Thoracic aorta (tissue), 2 donors: ENCODE results near the gene SELENON. TPM values are rescaled to one million over a fixed set of nuclear protein-coding genes. Genes with fewer than 3 reads are reported as not detected.

ENCODE experiments used
- ATAC-seq: fragments of 150-250 bp; one replicate; pipeline ENCODE4 v1.8.0; 2017; ENCODE audit warnings: low read depth; ENCODE audit not compliant: insufficient number of reproducible peaks, low FRiP score
- DNase-seq: peaks from one replicate; pipeline ENCODE4 v3.0.0-alpha.2; 2020; ENCODE audit warnings: low spot score
- H3K27ac ChIP-seq, 2 donors: fragments of 200-600 bp; sonication (generic); 1 replicate in 1 of 2; 2 replicates in 1 of 2; pipeline ENCODE4 v1.5.1; 2016; ENCODE audit warnings: mild to moderate bottlenecking in 2 of 2, moderate library complexity in 2 of 2
- H3K27me3 ChIP-seq: fragments of 200-600 bp; sonication (generic); replicated peaks from 2 replicates; pipeline ENCODE4 v1.6.0; 2016; ENCODE audit warnings: mild to moderate bottlenecking; ENCODE audit not compliant: insufficient read depth
- H3K36me3 ChIP-seq: fragments of 200-600 bp; sonication (generic); one replicate; pipeline ENCODE4 v1.5.1; 2016
- H3K4me1 ChIP-seq, 2 donors: fragments of 200-600 bp; sonication (generic); 1 replicate in 1 of 2; 2 replicates in 1 of 2; pipeline versions ENCODE4 v1.5.1 to v1.6.0; 2016; ENCODE audit warnings: low read depth in 2 of 2, mild to moderate bottlenecking in 1 of 2; ENCODE audit not compliant: control insufficient read depth in 1 of 2
- H3K4me3 ChIP-seq: fragments of 200-600 bp; sonication (generic); 2 replicates; pipeline ENCODE4 v1.5.1; 2016; ENCODE audit warnings: mild to moderate bottlenecking
- H3K9me3 ChIP-seq: fragments of 200-600 bp; sonication (generic); 2 replicates; pipeline ENCODE4 v1.5.1; 2016
- total RNA-seq, 2 donors: library from RNA; depleted of rRNA; stranded (reverse); fragments of >200 nt; gene quantifications; one replicate each; pipeline versions ENCODE4 v1.1.0 to v1.2.3, GENCODE V29; 2016
- TF ChIP-seq, protein P1 (sequence below): fragments of 200-600 bp; sonication (generic); IDR thresholded peaks from one replicate; pipeline ENCODE4 v1.5.1; 2019; ENCODE audit warnings: antibody characterized with exemption

SELENON gene
- total RNA-seq, 2 donors from 2014 or later = 44.1 to 48.6 TPM

DNA sequence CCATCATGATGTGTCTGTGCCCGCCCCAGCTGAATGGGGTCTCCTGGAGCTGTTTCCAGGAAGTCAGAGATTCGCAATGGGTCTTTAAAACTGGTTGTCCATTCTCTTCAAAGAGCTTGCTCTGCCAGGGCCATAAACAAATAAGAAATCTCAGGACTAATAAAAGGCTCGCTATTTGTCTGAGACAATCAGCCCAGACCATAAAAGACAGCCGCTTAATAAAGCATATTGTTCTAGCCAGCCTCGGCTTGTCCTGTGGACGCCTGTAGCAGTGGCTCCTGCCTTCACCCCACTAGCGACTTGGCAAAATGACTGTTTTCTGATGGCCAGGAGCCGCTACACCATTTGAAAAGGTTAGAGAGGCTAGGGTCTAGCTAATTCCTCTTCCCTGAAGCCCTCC is 20.6 kb upstream of the SELENON start:
- Histone ChIP-seq H3K9me3 (no peaks in the 10 kb centered on the region), H3K36me3 (peaks cover 15% of the 10 kb centered on the region), H3K4me1 (no peaks in the 10 kb centered on the region), H3K4me3 (no peak overlapping the region), H3K27ac (no peak overlapping the region), H3K27me3 (no peaks in the 10 kb centered on the region)
- no peak for ATAC-seq
- TF ChIP-seq, protein P1, sequence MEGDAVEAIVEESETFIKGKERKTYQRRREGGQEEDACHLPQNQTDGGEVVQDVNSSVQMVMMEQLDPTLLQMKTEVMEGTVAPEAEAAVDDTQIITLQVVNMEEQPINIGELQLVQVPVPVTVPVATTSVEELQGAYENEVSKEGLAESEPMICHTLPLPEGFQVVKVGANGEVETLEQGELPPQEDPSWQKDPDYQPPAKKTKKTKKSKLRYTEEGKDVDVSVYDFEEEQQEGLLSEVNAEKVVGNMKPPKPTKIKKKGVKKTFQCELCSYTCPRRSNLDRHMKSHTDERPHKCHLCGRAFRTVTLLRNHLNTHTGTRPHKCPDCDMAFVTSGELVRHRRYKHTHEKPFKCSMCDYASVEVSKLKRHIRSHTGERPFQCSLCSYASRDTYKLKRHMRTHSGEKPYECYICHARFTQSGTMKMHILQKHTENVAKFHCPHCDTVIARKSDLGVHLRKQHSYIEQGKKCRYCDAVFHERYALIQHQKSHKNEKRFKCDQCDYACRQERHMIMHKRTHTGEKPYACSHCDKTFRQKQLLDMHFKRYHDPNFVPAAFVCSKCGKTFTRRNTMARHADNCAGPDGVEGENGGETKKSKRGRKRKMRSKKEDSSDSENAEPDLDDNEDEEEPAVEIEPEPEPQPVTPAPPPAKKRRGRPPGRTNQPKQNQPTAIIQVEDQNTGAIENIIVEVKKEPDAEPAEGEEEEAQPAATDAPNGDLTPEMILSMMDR = no peak
- DNase-seq = no peak

- TF ChIP-seq, protein P1 = no peak
- no peak overlapping the region for H3K27ac ChIP-seq
- H3K9me3 ChIP-seq = no peaks in the 10 kb centered on the region
- ATAC-seq (no peak), DNase-seq (no peak)
- H3K36me3 ChIP-seq = peaks cover 15% of the 10 kb centered on the region
- no peaks in the 10 kb centered on the region for H3K4me1 ChIP-seq
- no peak overlapping the region for H3K4me3 ChIP-seq
- H3K27me3 ChIP-seq = no peaks in the 10 kb centered on the region
These were observed 20.1 kb upstream of the SELENON start for GRCh38 chr1:25779894-25780293.

DNA sequence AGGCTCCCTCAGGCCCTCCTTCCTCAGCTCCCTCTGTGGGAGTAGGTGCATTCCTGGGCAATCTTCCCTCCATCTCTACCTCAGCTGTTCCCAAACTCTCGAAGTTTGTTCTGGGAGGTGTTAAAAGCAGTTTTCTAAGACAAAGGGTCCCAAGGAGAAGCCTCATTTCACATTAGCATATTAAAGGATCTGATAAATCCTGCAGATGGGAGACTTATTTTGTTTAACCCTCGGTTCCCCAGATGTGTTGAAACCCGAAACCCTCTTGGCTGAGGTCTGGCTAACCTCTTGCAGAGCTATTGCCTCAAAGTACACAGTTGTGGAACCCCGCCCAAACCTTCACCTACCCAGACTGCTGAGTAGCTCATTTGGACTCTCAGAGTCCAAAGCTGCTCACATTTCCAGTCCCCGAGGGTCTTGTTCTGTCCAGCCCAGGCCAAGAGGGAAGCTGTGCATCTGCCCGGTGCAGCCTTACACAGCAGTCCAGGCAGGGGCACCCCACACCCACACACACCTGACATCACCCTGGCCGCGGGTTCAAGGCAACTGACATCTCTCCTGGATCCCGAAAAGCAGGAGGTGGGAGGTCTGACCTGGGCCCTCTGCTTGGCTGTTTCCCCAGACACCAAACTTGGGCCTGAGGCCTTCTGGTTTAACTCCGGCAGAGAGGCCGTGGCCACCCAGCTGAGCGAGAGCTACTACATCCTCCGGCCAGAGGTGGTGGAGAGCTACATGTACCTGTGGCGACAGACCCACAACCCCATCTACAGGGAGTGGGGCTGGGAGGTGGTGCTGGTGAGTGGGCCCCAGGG is 19.5 kb upstream of the SELENON start:
- H3K4me3 ChIP-seq = no peak overlapping the region
- no peaks in the 10 kb centered on the region for H3K27me3 ChIP-seq
- H3K4me1 ChIP-seq = peaks cover 0 to 2% of the 10 kb centered on the region in 2 donors
- no peaks in the 10 kb centered on the region for H3K9me3 ChIP-seq
- no peak overlapping the region for H3K27ac ChIP-seq
- ATAC-seq (no peak), DNase-seq (no peak)
- peaks cover 13% of the 10 kb centered on the region for H3K36me3 ChIP-seq
- TF ChIP-seq, protein P1 = no peak

GRCh38 chr1:25781130-25781433 is 18.9 kb upstream of the SELENON start:
- TF ChIP-seq, protein P1 = no peak
- Histone ChIP-seq H3K27ac (no peak overlapping the region), H3K4me3 (no peak overlapping the region), H3K36me3 (peaks cover 9% of the 10 kb centered on the region), H3K9me3 (no peaks in the 10 kb centered on the region), H3K4me1 (peaks cover 2 to 8% of the 10 kb centered on the region in 2 donors), H3K27me3 (no peaks in the 10 kb centered on the region)
- DNase-seq = no peak
- no peak for ATAC-seq

- Histone ChIP-seq H3K27ac (no peak overlapping the region), H3K4me3 (no peak overlapping the region), H3K4me1 (peaks cover 14 to 24% of the 10 kb centered on the region in 2 donors), H3K9me3 (no peaks in the 10 kb centered on the region), H3K36me3 (peaks cover 7% of the 10 kb centered on the region), H3K27me3 (no peaks in the 10 kb centered on the region)
- ATAC-seq = no peak
- no peak for DNase-seq
- TF ChIP-seq, protein P1 = no peak
These were observed 17.3 kb upstream of the SELENON start for GRCh38 chr1:25782608-25783201.
